ENCODE measurements around the gene GRIK1.

GRIK1 gene

DNA sequence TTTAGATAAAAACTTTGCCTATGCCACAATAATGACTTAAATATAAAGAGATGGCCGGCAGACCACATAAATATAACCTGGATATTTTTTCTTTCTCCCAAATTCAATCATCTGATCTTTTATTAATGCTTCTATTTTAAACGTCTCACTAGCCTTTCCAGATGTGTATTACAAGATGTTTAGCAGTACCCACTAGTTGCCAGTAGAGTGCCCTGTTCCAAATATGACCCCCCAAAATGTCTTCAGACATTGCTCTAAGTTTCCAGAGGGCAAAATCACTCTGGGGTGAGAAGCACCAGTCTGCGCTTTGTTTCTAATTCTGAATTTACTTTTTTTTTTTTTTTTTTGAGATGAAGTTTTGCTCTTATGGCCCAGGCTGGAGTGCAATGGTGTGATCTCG is 268.1 kb downstream of the GRIK1 start:
- DNase-seq (ENCODE audit: low read depth in 3 of 3), result no peak

DNA sequence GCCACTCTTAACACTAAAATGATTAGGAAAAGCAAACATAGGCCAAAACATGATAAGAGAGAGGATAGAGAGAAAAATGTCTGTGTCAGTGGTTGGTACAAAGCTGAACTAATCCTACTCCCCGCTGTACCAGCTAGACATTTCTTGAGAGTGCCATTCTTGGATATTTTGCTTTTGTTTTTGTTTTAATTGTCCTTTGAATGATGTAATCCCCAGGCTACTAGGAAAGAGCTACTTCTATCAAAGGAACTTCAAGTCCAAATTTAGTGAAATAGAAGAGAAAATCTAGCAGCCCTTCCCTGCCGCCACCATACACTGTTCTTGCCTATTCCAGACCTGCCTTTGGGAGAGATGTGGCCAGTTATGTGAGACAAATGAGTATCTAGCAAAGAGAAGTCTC is 269.6 kb downstream of the GRIK1 start:
- no peak for DNase-seq (ENCODE audit: low read depth in 3 of 3)

DNA sequence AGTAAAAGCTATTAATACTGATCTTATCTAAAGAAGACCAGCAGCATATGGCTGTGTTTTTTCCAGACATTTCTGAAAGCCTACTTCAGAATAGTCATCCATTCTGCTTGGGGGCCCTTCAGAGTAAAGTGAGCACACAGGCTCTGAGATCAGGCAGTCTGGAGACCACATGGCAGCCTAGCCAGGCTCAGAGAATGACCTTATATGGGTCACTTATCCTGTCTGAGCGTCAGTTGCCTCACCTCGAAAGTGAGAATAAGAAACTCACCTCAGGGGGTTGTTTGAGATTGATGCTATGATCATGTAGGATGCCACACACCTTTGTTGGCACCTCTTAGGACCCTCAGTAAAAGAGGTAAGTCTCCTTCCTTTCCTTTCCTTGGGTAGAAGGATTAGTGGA is 270.4 kb downstream of the GRIK1 start:
- DNase-seq (ENCODE audit: low read depth in 3 of 3), result no peak

DNA sequence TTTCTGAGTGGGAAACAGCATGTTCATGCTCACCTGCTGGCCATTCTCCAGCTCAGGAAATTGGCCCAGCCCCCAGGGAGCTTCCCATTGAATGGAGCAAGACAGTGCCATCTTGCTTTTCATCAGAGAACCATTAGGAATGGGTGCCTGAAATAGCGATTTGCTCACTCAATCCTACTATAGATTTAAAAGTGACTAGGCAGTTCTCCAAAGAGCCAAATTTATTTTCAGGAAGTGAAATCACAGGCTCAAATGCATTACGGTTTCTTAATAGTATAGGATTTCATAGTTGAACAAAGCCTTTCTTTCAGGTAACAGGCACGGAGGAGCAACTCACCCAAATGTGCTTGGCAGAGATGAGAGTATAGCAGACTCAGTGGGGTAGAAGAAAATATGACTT is 272.1 kb downstream of the GRIK1 start:
- DNase-seq (ENCODE audit: low read depth in 3 of 3), result no peak

DNA sequence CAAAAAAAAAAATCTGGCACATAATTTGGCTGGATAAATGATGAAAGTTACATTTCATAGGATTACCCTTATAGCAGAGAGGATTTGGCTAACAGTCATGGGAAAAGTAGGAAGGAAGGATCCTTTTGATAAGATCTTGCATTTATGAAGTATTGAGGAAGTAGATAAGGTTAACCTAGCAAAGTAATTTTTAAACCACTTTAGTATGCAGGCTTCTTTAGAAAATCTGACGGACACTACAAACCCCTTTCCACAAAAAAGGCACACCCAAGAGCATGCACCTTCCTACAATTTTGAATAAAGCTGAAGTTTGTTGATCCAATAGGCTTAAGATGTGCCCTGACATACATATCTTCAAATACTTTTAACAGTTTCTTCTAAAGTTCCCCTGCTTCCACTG is 275.2 kb downstream of the GRIK1 start:
- no peak for DNase-seq (ENCODE audit: low read depth in 3 of 3)

DNA sequence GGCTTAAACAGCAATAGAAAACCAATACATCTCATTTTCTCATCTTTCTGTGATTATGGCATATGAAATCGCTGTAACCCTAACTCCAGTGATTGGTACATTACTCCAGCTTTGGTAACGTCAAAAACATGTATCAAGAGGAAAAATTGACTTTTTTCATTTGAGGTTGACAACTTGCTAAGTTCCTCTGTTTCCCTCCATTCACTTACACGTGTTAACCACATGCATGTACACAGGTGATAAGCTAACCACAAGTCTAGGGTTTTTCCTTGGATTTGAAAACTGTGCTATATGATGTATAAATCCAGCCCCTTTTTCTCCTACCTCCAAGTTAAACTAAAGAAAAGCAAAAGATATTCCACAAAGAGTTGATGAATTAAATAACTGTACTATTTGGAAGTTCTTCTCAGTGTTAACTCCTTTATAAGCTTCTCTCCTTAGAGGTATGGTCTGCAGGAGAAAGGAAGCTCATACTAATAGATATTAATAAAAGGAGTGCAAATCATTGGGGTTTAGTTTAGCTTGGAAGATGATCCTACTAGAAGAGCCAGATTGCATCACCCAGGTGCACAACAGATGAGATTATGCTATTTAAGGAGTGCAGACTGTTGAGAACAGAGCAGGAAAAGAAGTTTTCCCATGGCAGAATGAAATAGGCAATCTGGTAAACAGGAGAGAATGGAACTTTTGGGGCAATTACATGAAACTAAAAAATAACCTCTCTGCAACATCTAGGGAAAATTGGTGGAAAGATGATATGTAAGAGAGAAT is 277.9 kb downstream of the GRIK1 start:
- no peak for DNase-seq (ENCODE audit: low read depth in 3 of 3)

DNA sequence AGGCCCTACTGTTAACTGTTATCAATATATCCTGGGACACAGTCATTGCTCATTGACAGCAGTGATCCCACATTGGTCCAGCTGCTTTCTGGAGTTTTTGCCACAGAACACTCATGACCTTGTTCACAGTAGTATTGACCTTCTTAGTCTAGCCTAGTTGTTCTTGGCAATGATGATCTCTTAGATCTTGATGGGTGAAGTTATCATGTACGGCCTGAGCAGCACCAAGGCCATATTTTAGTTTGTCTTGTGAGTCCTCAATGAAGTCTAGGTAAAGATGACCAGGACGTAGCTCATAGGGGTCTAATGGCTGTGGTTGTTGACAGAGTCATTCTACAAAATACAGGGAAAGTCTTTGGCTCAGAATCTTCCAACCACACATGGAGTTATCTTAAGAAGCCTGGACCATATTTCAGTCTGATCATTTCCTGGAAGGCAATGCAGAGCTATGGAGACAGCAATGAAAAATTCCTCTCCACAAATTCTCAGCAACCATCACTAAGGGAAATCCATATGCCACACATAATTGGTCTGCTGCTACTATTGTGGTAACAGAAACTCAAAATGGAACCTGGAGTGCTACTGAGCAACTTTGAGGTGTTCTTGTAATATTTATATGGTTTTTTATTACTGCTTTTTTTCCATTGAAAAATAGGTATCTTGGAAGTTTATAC is 279.6 kb downstream of the GRIK1 start:
- DNase-seq (ENCODE audit: low read depth in 3 of 3), result no peak

DNA sequence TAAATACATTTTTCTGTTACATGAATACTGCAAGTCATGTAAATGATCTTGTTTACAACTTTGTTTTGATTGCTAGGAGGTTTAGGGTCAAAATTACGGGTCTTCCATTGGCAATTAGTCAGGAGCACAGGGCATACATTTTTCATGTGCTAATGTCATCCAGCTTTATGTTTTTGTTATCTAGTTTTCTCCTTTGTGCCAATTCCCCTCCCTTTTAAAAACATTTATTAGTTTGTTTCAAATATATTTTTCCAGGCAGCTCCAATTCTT is 280.9 kb downstream of the GRIK1 start:
- no peak for DNase-seq (ENCODE audit: low read depth in 3 of 3)

DNA sequence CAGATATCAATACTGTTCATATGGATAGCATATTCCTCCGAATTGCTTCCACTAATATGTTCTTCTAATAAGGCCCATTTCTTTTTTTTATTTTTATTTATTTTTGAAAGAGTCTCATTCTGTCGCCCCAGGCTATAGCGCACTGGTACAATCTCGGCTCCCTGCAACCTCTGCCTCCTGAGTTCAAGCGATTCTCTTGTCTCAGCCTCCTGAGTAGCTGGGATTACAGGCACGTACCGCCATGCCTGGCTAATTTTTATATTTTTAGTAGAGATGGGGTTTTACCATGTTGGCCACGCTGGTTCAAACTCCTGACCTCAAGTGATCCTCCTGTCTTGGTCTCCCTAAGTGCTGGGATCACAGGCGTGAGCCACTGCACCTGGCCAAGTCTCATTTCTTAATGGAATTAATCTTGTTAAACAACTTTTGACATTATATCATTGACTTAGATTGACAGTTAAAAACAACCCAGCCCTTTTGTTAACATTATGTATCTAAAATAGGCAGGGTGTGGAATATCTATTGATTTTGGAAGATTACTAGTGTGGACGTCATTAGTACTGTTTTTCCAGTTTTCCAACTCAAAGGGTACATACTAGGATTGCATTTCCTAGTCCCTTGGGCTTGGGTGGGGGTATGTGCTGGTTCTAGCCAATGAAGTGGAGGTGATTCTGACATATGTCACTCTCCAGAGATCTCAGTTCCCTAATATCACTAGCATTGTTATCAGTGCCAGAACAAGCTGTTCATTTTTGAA is 281.4 kb downstream of the GRIK1 start:
- DNase-seq (ENCODE audit: low read depth in 3 of 3), result no peak

DNA sequence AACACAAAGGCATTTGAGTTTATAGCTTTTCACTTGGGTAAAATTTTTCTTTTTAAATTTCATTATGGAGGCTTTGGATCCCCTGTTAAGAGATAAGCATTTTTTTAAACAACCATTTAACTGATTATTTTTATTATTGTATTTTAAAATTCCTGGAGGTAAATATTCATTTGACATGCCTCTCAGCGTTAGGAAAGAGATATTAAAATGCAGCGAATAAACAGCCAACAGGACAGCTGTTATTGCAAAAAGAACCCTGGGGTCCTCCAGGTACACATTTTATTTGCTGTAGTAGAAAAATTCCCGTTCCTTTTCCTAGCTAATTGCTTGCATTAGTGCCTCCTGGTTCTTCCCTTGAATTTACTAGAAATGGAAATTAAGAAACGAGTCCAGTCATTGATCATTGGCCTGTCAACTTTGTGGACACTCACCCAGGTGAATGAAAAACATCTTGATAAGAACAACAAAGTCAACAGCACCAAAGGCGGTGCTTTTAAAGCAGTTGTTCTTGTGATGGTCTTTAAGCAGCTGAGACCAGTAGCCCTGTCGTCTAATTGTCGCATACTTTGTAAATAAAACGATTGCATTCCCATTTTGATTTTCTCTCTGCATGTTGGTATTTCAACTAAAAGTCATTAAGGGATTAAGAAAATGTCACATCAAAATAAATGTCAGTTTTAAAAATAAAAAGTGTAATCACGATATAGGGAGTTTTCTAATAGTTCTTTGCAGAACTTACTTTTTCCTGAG is 282.4 kb downstream of the GRIK1 start:
- DNase-seq (ENCODE audit: low read depth in 3 of 3), result no peak

DNA sequence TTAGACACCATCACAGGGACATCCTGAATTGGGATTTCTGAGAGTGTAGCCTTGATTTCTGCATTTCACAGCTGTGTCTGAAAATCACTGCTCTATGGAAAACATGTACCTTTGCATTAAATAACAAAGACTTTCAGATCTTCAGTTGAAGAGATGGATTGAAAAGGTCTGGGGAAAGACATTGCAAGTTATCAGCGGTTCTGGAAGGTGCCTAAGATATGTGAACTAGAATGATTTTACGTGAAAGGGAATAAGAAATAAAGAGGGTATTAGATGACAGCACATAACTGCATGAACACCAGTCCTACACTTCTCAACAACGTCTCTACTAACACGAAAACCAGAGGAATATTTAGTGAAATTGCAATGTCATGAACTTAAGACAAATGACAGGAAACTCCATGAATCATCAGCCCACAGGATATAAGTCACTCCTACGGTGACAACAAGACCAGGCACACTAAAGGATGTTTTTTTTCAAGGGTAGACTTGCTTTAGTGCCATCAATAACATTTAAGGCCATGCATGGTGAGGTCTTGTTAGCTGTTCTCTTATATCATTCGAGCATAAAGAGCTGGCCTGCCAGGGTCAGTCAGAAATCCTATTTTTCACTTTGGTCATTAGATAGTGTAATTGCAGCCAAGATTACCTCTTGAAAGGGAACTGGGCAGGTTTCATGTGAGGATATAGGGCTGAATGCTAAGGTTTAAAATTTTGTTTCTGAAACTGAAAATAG is 283.1 kb downstream of the GRIK1 start:
- DNase-seq (ENCODE audit: low read depth in 3 of 3), result no peak

DNA sequence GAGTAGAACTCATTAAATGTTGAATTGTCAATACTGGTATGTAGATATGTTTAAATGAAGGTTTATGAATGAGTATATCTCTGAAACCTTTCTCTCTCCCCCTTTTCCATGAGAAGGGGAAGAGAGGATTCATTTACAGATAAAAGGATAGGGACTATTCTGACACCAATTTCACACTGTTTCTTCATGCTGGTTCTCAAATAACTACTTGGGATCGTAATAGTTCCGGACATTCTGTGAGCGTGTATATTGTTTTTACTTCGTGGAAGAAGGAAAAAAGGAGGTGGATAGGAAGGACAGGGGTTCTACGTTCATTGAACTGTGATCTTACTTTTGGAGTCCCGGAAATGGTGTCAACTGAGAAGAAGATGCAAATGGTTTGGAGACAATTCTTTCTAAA is 284.2 kb downstream of the GRIK1 start:
- no peak for DNase-seq (ENCODE audit: low read depth in 3 of 3)

DNA sequence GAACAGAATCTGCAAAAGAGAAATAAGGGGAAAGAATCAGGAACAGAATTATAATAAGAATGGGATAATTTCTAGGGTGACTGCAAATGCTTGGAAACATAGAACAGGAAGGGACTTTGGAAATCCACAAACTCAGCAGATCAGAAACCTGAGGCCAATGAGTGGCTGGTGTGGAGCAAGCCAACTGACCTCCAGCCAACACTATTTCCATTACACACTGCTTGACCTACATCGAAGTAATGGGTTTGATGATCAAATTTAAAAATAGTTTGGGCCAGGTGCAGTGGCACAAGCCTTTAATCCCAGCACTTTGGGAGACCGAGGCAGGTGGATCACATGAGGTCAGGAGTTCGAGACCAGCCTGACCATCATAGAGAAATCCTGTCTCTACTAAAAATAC is 284.9 kb downstream of the GRIK1 start:
- no peak for DNase-seq (ENCODE audit: low read depth in 3 of 3)

DNA sequence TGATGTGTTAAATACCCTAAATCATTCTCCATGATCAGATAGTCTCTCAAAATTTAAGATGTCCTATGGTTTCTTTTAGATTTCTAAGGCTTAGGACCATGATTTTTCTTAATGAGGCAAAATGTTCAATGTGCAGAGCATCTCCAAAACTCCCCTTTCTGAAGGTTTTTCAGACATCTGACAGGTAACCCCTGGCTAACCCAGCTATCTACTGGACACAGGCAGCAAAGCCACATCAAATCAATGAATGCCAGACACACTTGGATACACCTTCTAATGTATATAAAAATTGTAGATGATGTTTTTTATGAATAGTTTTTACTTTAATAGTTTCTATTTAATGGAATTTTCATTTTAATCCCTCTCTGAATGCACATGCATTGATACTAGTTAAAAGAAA is 285.6 kb downstream of the GRIK1 start:
- no peak for DNase-seq (ENCODE audit: low read depth in 3 of 3)

DNA sequence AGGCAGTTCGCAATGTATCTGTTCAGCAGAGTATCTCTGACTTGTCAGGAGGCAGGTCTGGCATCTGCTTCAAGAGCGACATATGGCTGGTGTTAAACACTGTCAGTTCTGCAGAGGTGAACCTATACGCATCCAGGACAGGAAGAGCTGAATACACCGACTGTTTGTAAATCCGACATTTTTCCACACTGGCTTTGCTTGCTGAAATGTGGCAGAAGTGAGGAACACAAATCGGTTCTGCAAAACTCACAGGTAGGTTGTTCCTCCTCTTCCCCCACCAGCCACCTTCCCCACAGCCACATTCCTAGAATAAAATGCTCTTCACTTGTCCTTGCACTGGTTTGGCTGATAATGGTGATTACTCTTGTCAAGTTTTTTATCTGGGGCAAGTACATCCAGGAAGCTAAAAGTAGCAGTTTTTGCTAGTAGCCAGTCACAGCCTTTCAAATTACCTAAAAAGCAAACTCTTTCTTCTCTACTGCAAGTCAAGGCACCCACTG is 289.2 kb downstream of the GRIK1 start:
- no peak for DNase-seq (ENCODE audit: low read depth in 3 of 3)

DNA sequence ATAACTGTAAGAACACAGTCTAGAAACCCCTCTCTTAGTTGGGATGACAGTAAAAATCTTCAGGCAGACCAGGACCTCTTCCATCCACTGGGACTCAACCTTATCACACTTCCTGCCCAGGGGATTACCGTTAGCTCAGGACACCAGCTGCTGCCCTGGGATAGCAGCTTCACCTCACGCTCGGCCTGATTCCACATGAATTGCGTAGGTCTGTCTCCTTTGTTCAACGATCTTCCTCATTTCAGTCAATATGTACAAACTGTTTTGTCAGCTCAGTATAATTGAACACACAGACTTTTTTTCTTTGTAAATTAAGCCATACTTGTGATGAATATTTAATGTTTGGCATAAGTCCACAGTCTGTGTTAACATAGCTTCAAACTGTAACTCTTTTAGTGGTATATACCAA is 290.4 kb downstream of the GRIK1 start:
- DNase-seq (ENCODE audit: low read depth in 3 of 3), result no peak

DNA sequence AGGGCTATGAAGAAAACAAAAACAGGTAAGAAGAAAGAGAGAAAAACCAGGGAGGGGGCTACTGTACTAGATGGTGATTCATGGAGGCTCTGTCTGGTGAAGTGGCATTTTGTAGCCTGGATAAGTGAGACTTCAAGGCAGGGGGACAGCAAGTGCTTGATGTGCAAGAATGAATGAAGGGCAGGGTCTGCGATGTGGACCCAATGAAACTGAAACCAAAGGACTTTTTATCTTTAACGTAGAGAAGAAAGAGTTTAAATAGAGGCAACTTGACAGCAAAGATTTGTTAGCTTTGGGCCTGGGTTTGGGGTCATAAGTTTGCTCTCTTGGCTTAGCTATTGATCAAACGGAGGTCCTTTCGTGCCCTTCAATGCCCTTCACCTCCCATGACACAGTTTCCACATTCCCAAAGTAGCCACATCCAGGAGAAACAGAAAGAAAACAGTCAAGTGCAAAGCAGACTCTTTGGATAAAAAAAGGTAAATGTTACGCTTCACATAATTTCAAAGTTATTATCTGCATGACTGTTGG is 291.0 kb downstream of the GRIK1 start:
- no peak for DNase-seq (ENCODE audit: low read depth in 3 of 3)

DNA sequence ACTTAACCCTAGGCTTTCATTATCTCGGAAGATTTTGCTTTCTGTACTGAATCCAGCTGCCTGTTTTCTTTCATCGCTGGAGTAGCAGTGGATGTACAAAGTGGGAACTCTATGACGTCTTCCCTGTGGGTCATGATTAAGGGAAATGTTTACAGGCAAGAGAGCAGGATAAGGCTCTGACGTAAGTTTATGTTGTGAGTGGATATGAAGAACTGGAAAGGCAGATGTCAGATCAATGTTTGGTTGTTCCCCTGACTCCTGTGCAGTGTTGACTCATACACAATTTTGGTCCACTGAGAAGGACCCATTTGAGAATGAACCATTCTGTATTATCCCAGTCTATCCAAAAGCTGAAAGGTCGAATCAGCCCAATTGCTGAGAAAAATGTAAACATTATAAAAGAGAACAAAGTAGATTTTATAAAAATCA is 292.4 kb downstream of the GRIK1 start:
- no peak for DNase-seq (ENCODE audit: low read depth in 3 of 3)

DNA sequence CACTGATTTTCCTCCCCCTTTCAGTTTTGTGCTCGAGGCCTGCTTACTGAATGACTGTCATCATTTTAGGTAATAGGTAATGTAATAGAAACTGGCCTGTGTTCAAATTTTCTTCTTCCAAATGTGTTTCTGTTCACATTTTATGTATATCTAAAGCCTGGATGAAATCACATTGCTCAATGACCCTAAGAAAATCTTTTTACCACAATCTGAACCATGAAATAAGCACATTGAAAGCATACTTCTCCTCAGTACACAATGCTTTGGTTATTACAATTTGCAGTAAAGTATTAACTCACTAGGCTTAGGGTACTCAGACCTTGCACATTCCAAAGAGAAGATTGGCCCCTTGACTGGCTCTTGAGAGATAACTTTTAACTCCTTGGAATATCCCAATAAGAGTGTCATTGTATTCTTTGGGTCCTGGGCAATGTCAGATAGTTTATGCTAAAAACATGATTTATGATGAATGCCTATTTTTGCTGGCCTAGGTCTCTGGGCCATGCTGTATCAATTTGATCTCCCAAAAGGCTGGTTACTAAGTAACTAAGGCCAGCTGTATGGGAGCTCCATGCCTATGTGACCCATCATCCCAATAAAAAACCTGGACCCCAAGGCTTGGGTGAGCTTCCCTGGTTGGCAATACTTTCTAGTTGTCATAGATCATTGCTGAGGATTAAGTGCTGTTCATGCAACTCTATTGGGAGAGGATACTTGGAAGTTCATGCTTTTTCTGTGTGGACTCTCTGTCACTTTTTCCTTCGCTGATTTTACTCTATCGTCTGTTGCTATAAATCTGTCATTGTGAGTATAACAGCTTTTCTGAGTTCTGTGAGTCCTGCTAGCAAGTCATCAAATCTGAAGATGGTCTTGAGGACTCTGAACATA is 293.9 kb downstream of the GRIK1 start:
- DNase-seq (ENCODE audit: low read depth in 3 of 3), result no peak

DNA sequence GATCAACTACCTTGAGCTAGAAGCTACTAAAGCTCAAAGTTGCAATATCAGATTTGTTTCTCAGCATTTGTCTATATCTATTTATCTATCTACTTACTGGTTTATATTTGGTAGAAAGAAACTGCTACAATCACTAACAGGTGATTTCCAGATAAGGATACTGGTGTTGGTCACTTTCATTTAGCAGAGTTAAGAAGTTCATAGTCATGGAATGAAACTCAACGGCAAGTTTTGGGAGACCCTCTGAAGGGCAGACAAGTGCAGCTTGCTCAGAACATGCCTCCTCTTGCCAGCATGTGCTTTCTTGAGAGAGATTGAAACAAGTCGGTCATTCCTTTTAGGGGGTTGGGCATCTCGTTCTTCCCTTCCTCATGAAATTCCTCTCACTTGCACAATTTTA is 296.5 kb downstream of the GRIK1 start:
- no peak for DNase-seq (ENCODE audit: low read depth in 3 of 3)

Data from stimulated activated CD4-positive, alpha-beta T cell treated with anti-CD3 and anti-CD28 coated beads, TNF-alpha, amount 100 ng/mL, for 24 hours (primary cell).